Uterine smooth muscle cell (primary cell): Measurements from ENCODE around the gene NCKAP1. TPM values are rescaled to one million over a fixed set of nuclear protein-coding genes. Genes with fewer than 3 reads are reported as not detected.

Source experiments
- total RNA-seq: library from RNA; depleted of rRNA; stranded (reverse); fragments of >200 nt; gene quantifications from 2 replicates; pipeline ENCODE4 v1.2.3, GENCODE V29; 2014

Gene NCKAP1
- total RNA-seq = 206 and 221 TPM in 2 replicates

GRCh38 chr2:183038341-183039300 lies at the start of gene NCKAP1:
Gene NCKAP1 (minus strand): TSS chr2:183038457. CDS start chr2:183038099, 358 bp downstream.

GRCh38 chr2:183078464-183079138 lies 40.3 kb upstream of the NCKAP1 start, which contains the start of gene DUSP19:
Gene DUSP19 (plus strand): TSS chr2:183078747. CDS start chr2:183078934, 187 bp downstream.

GRCh38 chr2:182866461-182867406 lies 171.5 kb downstream of the NCKAP1 start, which contains the start of gene FRZB:
Gene FRZB (minus strand): TSS chr2:182866637. CDS start chr2:182866552, 85 bp downstream.

Other genes with a start within 250 kb of the NCKAP1 start
- gene FRZB, start 171.8 kb downstream of the NCKAP1 start, total RNA-seq = 0.11 and 0.12 TPM in 2 replicates
- 3.3 and 3.7 TPM in 2 replicates for gene DUSP19, start 40.3 kb upstream of the NCKAP1 start, total RNA-seq
- gene NUP35, start 86.0 kb upstream of the NCKAP1 start, total RNA-seq = 8.5 and 23.1 TPM in 2 replicates